KMS-11 (cell line): ENCODE results near the gene JMJD1C.
A peak's percentile ranks its signal among the peaks of the same experiment; 100 is the strongest.

ENCODE experiments used
- H2AFZ ChIP-seq: fragments of 200-600 bp; sonication (generic); 2 replicates; pipeline ENCODE4 v1.6.1; 2016; ENCODE audit warnings: antibody characterized with exemption, mixed run types, low read depth
- H3K27ac ChIP-seq: fragments of 200-600 bp; sonication (generic); 2 replicates; pipeline ENCODE4 v1.6.1; 2016; ENCODE audit warnings: mild to moderate bottlenecking, mixed run types
- H3K27me3 ChIP-seq: fragments of 200-600 bp; sonication (generic); 2 replicates; pipeline ENCODE4 v1.6.1; 2017; ENCODE audit warnings: mild to moderate bottlenecking, low read depth, mixed run types, moderate library complexity; ENCODE audit not compliant: insufficient read depth
- H3K36me3 ChIP-seq: fragments of 200-600 bp; sonication (generic); 2 replicates; pipeline ENCODE4 v1.6.1; 2017; ENCODE audit warnings: mild to moderate bottlenecking, mixed run types; ENCODE audit not compliant: insufficient read depth
- H3K4me1 ChIP-seq: fragments of 200-600 bp; sonication (generic); 2 replicates; pipeline ENCODE4 v1.6.1; 2016; ENCODE audit warnings: mild to moderate bottlenecking, low read depth, mixed run types; ENCODE audit not compliant: poor library complexity, severe bottlenecking
- H3K4me2 ChIP-seq: fragments of 200-600 bp; sonication (generic); 2 replicates; pipeline ENCODE4 v1.7.0; 2016; ENCODE audit warnings: mild to moderate bottlenecking, mixed run types
- H3K4me3 ChIP-seq: fragments of 200-600 bp; sonication (generic); IDR thresholded peaks from 2 replicates; pipeline ENCODE4 v1.6.1; 2017; ENCODE audit warnings: low read depth, low read length, mixed read lengths; ENCODE audit not compliant: insufficient read depth
- H3K79me2 ChIP-seq: fragments of 200-600 bp; sonication (generic); 2 replicates; pipeline ENCODE4 v1.6.1; 2016; ENCODE audit warnings: low read depth, mixed run types; ENCODE audit not compliant: insufficient read depth
- H3K9ac ChIP-seq: fragments of 200-600 bp; sonication (generic); 2 replicates; pipeline ENCODE4 v1.6.1; 2016; ENCODE audit warnings: mild to moderate bottlenecking, mixed run types
- H4K20me1 ChIP-seq: fragments of 200-600 bp; sonication (generic); 2 replicates; pipeline ENCODE4 v1.6.1; 2016; ENCODE audit warnings: mild to moderate bottlenecking, mixed run types; ENCODE audit not compliant: insufficient read depth
- TF ChIP-seq, protein P1 (sequence below): fragments of 200-600 bp; sonication (generic); conservative IDR thresholded peaks from 2 replicates; pipeline ENCODE4 v1.6.1; 2017; ENCODE audit warnings: low read depth, mild to moderate bottlenecking, antibody characterized with exemption, low read length, moderate library complexity, mixed read lengths

JMJD1C gene

GRCh38 chr10:63268149-63268797 is 197.5 kb downstream of the JMJD1C start:
- no peak overlapping the region for H3K4me3 ChIP-seq
- peak overlapping the region; percentile 99 for H3K27ac ChIP-seq
- no peaks in the 10 kb centered on the region; the same call in none of the 2 replicates for H3K36me3 ChIP-seq
- no peak overlapping the region for H2AFZ ChIP-seq
- H3K79me2 ChIP-seq, result peaks cover 74% of the 10 kb centered on the region
- H3K4me2 ChIP-seq, result peak overlapping the region; percentile 73
- peak overlapping the region; percentile 98 for H3K9ac ChIP-seq
- peaks cover 27% of the 10 kb centered on the region for H3K4me1 ChIP-seq
- TF ChIP-seq, protein P1, sequence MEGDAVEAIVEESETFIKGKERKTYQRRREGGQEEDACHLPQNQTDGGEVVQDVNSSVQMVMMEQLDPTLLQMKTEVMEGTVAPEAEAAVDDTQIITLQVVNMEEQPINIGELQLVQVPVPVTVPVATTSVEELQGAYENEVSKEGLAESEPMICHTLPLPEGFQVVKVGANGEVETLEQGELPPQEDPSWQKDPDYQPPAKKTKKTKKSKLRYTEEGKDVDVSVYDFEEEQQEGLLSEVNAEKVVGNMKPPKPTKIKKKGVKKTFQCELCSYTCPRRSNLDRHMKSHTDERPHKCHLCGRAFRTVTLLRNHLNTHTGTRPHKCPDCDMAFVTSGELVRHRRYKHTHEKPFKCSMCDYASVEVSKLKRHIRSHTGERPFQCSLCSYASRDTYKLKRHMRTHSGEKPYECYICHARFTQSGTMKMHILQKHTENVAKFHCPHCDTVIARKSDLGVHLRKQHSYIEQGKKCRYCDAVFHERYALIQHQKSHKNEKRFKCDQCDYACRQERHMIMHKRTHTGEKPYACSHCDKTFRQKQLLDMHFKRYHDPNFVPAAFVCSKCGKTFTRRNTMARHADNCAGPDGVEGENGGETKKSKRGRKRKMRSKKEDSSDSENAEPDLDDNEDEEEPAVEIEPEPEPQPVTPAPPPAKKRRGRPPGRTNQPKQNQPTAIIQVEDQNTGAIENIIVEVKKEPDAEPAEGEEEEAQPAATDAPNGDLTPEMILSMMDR, result no peak
- no peaks in the 10 kb centered on the region for H4K20me1 ChIP-seq
- no peaks in the 10 kb centered on the region for H3K27me3 ChIP-seq

GRCh38 chr10:63267414-63268148 is 198.2 kb downstream of the JMJD1C start:
- Histone ChIP-seq H3K79me2 (peaks cover 81% of the 10 kb centered on the region), H3K27ac (peak overlapping the region; percentile 99), H4K20me1 (peaks cover 3% of the 10 kb centered on the region; the same call in 1 of the 2 replicates), H3K27me3 (no peaks in the 10 kb centered on the region), H3K4me1 (peaks cover 33% of the 10 kb centered on the region), H3K9ac (peak overlapping the region; percentile 98), H3K4me2 (peak overlapping the region; percentile 73), H3K36me3 (no peaks in the 10 kb centered on the region; the same call in none of the 2 replicates), H2AFZ (no peak overlapping the region), H3K4me3 (no peak overlapping the region)
- TF ChIP-seq, protein P1, result no peak

DNA sequence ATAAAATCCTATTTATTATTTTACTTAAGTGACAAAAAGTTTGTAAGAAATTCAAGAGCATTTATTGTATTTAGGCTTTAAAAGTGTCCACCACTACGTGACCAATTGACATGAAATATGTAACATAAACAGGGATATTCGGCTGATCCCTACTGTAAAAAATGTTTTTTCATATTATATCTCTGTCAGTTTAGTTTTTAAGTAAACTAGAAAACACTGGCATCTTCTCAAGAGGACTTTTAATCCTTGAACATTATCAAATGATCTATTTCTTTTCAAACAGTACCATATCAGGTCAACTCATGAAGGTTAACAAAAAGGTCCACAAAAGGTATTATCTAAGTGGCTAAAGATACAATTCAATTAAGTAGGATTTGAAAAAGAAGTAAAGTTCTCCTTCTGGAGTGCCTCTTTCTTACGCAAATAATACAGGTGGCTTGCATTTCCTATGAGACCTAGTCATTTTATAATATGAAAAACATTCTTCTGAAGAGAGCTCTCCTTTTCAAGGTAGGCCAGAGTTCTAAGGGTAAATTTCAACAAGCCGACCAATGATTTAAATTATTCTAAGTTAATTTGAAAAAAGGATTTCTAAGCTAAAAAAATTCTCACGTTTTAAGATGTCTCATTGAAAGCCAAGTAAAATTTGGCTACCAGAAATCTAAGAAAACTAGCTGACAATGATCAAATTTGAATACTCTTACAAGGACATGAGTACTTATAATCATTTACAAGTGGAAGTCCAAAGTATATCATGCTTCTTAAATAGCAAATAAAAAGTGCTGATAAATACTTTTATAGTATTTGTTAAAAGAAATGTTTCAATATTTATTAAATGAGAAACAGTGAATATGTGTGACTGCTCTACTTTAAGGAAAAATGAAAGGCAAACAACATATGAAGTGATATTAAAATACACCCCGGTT is 199.1 kb downstream of the JMJD1C start:
- H3K79me2 ChIP-seq, result peaks cover 90% of the 10 kb centered on the region
- peaks cover 4% of the 10 kb centered on the region; the same call in 1 of the 2 replicates for H4K20me1 ChIP-seq
- TF ChIP-seq, protein P1, result no peak
- no peak overlapping the region for H2AFZ ChIP-seq
- peak overlapping the region; percentile 98 for H3K9ac ChIP-seq
- no peaks in the 10 kb centered on the region; the same call in none of the 2 replicates for H3K36me3 ChIP-seq
- H3K4me3 ChIP-seq, result no peak overlapping the region
- H3K4me2 ChIP-seq, result peak overlapping the region; percentile 73
- peaks cover 43% of the 10 kb centered on the region for H3K4me1 ChIP-seq
- no peaks in the 10 kb centered on the region for H3K27me3 ChIP-seq
- peak overlapping the region; percentile 99 for H3K27ac ChIP-seq

DNA sequence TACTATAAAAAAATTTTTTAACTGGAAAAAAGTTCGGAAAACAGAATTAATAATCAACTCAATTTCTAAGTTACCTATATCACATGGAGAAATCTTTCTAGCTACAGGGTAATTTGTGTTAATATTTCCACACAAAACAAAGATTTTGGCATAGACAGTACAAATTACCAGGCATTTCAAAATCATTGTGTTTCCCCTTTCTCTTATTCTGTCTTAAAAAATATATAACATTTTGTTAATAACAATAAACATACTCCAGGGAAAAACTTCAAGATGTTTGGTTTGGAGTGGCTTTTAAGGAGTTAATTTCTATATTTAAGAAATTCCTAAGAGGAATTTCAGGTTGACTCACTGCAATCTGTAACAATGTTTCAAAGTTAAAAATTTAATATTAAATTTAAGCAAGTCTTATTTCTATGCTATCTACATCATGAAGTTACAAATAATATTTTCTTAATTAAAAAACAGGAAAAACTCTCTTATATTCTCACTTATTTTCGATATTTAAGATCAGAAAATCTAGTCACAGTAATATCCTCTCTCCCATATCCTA is 200.0 kb downstream of the JMJD1C start:
- peaks cover 99% of the 10 kb centered on the region for H3K79me2 ChIP-seq
- no peaks in the 10 kb centered on the region for H3K27me3 ChIP-seq
- peaks cover 51% of the 10 kb centered on the region for H3K4me1 ChIP-seq
- peak overlapping the region; percentile 73 for H3K4me2 ChIP-seq
- H3K36me3 ChIP-seq, result no peaks in the 10 kb centered on the region; the same call in none of the 2 replicates
- TF ChIP-seq, protein P1, result no peak
- H3K27ac ChIP-seq, result peak overlapping the region; percentile 99
- no peak overlapping the region for H2AFZ ChIP-seq
- no peak overlapping the region for H3K4me3 ChIP-seq
- peaks cover 4% of the 10 kb centered on the region; the same call in 1 of the 2 replicates for H4K20me1 ChIP-seq
- H3K9ac ChIP-seq, result peak overlapping the region; percentile 98
